HL-60/S4 treated with phorbol 12-myristate 13-acetate at 8.2 ng/mL for 4 days and 3 days (cell line): Measurements from ENCODE around the gene SMAD6.

Experiments
- in situ Hi-C: fragments of 300-500 bp; cut with MboI; formaldehyde crosslinking; loops from 2 replicates; pipeline ENCODE4 v1.15.0; 2022; ENCODE audit warnings: low sequenced_read_pairs

The SMAD6 gene

DNA sequence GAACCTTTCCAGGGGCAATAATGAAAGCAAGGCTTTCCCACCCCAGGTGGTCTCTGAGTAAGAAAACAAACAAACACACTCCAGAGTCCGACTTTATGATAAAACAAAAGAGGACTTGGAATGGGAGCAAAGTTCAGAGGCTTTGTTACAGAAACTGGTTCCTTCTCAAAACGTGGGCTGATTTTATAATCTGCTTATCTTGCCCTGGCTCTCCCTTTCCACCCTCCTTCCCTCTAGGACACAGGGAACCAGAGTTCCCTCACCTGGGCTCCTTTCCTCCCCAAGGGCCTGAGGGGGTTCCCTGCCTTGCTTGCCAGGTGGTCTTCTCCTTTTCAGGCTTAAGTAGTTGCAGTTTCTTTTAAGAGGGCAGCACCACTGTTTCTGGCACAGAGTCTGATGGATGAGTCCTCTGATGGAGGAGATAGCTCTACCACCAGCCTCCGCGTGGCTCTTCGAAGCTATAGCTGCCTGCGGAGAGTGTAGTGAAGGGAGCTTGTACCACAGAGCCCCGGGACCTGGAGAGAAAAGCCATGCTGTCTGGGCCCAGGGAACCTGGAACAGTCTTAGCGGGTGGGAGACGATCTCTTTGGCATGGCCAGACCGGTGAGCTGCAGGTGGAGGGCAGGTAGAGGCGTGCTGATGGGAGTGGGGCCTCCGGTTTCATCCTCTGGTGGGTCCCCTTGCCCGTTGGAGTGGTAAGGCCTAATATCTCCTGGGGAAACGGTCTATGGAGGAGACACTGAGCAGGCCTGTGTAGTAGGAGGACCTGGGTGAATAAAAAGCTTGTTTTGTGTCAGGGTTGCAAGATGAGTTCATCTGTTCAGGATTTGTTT lies 68.7 kb downstream of the SMAD6 start:
- in situ Hi-C loops, result loop anchor here (25.0 kb wide), 1 partner anchor 158 kb away; no protein-coding TSS in a partner anchor

DNA sequence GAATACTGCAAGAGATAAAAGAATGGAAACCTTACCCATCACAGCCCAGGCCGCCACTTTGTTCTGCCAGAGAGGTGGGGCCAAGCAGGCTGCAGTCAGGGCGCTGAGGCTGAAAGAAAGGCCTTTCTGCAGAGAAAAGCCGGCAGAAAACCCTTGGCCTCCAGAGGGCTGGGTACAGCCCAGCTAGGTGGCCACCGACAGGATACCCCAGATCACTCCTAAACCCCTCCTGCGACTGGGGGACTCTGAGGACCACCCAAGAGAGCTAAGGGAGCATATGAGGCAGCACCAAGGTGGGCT lies 69.3 kb downstream of the SMAD6 start:
- in situ Hi-C loops, result loop anchor here (25.0 kb wide), 1 partner anchor 159 kb away; no protein-coding TSS in a partner anchor

DNA sequence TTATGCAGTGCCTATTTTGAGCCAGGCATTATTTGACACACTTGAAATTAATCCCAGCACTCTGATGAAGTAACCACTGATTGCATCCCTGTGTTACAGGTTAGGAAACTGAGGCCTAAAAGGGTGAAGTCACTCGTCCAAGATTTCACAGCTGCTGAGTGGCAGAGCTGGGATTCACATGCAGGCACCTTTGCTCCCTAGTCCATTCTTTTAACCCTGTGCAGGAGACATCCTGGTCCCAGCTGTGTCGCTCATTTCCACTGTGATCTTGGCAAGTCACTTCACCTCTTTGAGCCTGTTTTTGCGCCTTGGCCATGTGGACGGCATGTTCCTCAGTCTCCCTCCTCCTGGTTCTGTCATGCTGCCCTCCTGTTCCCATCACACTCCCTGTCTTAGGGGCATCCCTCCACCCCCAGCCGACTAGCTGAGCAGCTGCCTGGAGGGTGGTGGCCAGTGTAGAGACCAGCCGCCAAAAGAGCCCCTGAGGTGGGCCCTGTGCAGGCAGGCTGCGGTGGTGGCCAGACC lies 70.6 kb downstream of the SMAD6 start:
- in situ Hi-C loops, result loop anchor here (25.0 kb wide), 1 partner anchor 160 kb away; no protein-coding TSS in a partner anchor

DNA sequence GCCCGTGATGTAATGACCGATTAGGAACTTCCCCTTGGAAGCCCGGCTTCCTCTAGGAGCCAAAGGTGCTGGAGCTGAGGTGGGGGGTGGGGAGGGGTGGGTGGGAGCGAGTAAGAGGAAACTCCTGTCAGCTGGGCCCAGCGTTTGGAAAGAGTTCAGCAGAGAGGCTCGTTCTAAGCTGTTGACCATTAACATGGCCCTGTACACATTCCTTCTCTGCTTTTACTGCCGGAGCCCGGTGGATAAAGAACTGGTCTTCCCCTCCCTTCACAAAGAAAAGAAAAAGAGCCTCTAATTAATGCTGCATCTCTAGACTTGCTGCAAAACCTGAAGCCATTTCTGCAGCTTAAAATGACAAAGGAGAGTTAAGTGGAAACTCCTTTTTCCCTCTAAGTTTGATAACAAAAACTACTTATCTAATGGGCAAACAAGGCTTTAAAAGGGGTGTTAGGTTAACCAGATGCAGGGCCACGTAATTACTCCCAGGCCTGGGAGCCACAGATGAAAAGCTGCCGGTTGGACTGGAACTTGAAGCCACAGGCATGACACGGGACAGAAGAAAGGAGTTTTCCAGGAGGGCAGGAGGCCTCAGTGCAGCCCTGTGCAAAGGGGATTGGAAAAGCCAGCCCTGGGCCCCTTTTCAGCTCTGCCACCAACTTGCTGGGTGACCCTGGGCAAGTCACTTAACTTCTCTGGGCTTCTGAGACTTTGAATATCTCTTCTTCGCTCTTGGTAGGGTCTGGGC lies 71.3 kb downstream of the SMAD6 start:
- in situ Hi-C loops, result loop anchor here (25.0 kb wide), 1 partner anchor 161 kb away; no protein-coding TSS in a partner anchor

DNA sequence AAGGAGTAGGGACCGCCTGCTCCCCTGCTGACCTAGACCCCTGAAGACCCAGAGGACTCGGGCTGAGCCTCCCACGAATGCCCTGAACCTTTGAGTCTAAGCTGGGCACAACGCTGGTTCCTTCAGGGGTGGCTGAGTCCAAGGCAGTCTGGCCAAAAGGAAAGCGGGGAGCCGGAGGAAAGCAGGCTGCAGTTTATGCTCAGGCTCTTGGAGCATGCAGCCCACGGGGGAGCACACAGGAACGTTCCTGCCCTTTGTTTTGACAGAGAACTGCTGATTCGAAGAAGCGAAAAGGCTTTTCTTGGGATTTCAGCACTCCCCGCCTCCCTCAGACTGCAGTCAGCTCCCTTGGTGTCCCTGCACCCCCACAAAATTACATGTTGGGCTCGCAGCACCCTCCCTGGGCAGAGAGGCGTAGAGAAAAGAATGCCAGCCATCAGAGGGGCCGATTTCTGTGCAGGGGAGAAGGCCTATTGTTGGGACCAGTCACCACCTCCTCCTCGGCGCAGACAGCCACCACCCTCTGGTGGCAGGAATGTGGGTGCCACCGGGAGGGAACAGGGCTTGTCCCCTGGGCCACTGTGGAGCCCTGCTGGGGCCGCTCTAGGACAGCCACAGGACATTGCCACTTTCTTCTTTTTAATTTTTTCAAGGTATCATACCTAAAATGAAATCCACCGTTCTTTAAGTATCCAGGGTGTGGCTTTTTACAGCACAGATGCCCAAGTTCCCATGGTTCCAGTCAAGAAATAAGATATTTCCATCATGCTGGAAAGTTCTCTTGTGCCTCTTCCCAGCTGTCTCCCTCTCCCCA lies 72.2 kb downstream of the SMAD6 start:
- in situ Hi-C loops, result loop anchor here (25.0 kb wide), 1 partner anchor 162 kb away; no protein-coding TSS in a partner anchor

DNA sequence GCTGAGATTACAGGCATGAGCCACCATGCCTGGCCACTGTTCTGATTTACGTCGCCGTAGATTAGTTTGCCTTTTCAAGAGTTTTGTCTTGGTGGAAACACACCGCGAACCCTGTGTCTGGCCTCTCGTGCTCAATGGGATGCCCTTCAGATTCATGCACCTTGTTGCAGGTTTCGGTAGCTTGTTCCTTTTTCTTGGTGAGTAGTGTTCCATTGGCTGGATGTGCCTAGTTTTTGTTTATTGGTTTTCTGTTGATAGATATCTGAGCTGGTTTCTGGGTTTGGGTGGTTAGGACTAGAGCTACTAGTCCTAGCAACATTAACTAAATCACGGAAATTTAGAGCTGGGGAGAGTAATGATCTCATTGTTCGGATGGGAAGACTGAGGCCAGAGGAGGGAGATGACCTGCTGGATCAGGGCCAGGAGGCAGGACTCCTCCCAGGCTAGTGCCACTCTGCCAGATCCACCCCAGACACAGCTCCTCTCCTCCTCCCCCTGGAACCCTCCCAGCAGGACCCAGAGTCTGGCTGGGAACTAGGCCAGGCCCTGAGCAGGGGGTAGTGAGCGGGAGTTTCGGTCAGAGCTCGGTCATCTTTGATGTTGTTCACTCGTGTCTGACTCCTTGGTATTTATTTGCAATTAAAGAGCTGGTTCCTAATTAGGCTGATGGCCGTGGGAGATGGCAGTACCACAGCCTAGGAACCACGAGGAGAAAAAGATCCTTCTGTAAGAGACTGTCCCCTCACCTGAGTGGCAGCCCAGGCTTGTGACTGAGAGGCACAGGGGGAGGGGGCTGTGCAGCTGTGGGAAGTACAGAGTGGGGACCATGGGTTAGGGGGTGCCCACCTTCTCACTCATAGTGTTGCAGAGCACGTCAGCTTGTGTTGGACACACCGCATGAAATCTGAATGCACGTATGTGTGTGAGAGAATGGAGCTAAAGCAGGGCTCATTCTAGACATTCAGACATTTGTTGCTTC lies 73.4 kb downstream of the SMAD6 start:
- in situ Hi-C loops, result no loop called here

DNA sequence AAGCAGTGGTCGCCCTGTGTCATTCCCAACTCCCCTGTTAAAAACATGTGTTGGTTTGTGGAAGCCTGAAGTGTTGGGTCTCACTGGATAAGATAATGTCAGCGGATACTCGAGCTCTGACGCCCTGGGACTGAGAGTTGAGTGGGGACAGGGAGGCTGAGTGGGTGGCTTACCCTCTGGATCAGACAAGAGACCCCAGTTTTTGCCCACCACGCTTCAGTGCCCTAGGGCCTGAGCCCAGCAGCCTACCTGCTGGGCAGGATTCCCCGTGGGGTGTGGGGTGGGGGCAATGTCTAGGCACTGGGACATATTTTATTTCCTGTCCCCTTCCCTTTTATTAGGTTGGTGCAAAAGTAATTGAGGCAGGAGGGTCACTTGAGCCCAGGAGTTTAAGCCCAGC lies 75.0 kb downstream of the SMAD6 start:
- in situ Hi-C loops, result no loop called here

DNA sequence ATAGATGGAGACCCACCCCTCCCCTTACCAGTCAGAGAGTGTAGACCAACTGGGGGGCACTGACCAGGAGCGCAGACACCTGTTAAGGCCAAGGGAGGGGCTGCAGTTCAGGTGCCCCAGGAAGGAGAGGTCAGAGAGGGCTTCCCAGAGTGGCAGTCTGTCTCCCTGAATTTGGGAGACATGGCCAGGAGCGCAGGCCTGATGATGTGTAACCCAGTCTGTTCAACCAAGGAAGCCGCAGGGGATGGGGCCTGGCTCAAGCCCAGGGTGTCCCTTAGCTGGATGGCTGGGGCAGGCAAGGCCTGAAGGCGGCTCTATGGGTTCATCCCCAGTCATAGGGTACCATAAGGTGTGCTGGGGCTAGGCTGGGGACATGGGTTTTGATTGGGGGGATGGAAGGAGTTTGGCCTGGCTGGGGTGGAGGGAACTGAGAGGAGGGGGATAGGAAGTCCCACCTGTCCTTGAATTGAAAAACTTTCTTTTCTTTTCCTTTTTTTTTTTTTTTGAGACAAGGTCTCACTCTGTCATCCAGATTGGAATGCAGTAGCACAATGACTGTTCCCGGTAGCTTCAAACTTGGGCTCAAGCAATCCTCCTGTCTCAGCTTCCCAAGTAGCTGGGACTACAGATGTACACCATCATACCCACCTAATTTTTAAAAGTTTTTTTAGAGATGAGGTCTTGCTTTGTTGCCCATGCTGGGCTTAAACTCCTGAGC lies 75.7 kb downstream of the SMAD6 start:
- in situ Hi-C loops, result no loop called here

DNA sequence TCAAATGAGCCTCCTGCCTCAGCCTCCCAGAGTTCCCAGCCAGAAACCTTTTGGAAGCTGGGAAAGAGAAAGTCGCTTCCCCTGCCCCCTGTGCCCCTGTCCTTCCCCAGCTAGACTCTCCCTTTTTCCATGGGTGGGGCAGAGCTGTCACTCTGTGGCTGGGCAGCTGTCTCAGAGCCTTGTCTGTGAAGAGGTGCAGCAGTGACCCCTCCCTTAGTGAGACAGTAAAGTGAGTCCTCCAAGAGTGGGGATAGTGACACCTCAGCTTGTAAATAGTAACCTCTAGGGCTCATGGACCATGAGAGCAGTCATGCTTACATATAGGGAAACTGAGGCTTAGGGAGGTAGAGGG lies 76.3 kb downstream of the SMAD6 start:
- in situ Hi-C loops, result no loop called here

DNA sequence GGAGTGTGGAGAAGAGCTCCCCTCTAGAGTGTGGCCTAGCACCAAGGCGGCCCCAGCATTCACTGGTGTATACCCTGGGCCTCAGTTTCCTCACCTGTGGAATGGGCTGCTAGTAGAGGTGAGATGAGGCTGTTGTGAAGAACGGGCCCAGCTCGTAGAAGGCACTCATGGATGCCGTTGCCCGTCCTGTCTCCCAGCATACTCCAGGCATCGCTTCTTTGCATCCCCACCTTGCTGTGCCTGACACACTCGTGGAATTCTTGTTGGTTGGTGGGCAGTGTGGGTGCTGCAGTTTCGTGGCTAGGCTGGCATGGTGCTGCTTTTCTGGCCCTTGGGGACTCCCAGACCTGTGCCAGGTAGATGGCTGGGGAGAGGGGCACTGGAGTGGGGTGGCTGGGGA lies 76.7 kb downstream of the SMAD6 start:
- in situ Hi-C loops, result no loop called here

DNA sequence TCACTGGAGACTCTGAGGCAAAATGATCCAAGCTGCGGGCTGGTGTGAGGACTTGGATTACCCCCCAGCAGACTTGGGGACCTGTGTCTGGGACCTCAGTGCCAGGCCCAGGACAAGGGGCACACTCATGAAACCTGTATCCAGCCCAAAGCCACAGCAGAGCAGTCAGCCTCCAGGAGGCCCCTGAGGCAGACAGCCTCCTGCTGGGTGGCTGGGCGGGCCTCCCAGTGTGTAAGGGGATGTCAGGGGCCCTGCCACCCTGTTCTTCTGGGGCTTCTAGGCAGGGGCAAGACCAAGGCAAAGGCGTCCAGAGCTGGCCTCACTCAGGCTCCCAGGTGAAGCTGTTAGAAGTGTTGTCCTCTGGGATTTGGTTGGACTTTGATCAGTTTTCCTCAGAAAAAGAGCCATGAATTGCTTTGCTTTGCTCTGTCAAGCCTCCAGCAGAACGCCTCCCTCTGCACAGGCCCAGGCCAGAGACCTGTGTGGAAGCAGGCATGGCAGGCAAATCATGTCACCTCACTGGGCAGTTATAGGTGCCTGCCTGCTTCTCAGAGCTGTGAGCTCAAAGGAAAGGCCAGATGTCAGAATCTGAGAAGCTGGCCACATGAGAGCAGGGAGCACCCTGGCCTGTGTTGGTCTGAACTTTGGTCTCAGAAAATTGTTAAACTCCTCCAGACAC lies 77.4 kb downstream of the SMAD6 start:
- in situ Hi-C loops, result no loop called here

DNA sequence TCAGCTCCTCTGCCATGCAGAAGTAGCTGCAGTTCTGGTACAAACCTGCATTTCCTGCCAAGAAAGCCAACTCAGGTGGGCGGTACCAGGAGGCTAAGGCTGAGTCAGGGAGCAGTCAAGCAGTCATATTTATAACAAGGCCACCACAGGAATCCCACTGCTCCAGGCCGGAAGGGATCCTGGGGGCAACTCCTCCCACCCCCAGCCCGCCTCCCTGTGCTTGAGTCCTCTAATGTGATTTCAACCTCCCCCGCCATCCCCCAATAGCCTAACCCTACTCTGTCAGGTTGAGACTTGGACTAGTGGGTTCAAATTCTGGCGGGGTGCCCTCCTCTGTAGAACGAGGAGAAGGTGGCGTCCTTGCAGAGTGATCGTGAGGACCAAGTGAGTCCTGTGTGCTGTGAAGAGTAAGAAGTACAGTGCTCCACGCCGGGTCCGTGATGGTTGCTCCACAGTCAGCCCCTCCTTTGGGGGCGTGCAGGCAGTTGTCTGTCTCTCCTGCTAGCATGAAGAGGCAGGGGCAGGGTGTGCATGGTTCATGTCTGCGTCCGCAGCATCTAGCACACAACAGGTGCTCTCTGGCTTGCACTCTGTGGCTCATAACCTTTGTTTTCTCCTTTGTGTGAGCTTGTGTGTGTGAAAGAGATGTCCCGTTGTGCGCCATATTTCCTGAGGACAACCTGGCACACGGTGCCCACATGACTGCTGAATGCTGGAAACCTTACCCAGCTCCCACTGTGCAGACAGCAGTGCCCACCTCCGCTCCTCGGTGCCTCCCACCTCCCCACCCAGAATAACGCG lies 78.3 kb downstream of the SMAD6 start:
- in situ Hi-C loops, result no loop called here

DNA sequence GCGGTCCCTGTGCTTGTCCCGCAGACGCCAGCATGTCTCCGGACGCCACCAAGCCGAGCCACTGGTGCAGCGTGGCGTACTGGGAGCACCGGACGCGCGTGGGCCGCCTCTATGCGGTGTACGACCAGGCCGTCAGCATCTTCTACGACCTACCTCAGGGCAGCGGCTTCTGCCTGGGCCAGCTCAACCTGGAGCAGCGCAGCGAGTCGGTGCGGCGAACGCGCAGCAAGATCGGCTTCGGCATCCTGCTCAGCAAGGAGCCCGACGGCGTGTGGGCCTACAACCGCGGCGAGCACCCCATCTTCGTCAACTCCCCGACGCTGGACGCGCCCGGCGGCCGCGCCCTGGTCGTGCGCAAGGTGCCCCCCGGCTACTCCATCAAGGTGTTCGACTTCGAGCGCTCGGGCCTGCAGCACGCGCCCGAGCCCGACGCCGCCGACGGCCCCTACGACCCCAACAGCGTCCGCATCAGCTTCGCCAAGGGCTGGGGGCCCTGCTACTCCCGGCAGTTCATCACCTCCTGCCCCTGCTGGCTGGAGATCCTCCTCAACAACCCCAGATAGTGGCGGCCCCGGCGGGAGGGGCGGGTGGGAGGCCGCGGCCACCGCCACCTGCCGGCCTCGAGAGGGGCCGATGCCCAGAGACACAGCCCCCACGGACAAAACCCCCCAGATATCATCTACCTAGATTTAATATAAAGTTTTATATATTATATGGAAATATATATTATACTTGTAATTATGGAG lies 79.1 kb downstream of the SMAD6 start:
- in situ Hi-C loops, result no loop called here

DNA sequence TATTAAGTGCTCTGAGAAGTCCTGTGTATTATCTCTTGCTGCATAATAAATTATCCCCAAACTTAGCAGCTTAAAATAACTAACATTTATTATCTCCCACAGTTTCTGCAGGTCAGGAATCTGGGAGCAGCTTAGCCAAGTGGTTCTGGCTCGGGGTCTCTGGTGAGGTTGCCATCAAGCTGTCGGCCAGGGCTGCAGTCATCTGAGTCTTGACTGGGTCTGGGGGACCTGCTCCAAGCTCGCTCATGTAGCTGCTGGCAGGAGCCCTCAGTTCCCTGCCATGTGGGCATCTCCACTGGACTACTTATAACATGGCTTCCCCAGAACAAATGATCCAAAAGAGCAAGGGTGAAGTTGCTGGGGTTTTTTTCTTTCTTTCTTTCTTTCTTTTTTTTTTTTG lies 80.7 kb downstream of the SMAD6 start:
- in situ Hi-C loops, result no loop called here

DNA sequence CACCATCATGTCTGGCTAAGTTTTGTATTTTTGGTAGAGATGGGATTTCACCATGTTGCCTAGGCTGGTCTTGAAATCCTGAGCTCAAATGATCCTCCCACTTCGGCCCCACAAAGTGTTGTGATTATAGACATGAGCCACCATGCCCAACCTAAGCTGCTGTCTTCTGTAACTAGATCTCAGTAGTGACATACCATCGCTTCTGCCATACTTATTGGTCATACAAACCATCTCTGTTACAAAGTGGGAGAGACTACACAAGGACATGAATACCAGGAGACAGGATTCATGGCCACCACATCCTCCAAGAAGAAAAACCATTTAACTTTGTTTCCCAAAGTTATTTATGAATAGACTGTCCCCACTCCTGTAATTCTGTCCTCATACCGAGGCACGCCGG lies 81.3 kb downstream of the SMAD6 start:
- in situ Hi-C loops, result no loop called here

DNA sequence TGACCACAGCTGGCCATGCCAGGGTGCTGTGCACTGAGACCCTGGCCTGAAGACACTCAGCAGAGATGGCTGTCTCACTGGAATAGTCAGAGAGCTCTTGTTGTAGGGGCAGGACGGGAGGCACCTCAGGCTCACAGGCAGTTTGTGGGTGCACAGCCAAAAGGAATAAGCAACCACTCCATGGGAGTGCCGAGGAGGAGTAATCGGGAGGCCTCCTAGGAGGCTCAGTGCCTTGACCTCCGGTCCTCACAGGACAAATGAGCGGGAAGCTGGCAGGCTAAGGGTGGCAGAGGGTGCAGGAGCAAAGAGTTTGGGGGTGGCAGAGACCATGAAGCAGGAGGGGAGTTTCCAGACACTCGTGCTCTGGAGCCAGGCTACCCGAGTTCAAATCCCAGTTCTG lies 81.7 kb downstream of the SMAD6 start:
- in situ Hi-C loops, result no loop called here

DNA sequence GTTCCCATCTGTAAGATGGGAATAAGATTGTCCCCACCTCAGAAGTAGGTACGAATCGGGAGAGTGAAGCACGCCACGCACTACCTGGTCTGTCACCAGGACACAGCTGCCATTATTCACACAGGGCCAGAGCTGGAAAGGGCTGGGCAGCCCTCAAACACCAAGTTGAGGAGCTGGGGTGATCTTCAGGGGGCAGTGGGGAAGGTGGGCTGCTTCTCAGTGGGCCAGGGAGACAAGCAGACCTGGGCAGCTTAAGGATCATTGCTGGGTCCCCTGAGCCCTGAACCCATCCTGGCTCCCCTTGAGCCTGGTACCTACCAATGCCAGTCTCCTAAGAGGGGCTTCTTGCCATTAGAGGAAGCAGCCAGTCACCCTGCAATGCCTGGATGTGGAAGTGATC lies 82.1 kb downstream of the SMAD6 start:
- in situ Hi-C loops, result no loop called here
